HepG2 (cell line): ENCODE data around the gene TRPC4. TPM values are rescaled to one million over a fixed set of nuclear protein-coding genes. Genes with fewer than 3 reads are reported as not detected.

Source experiments
- ATAC-seq: fragments of 200-7000 bp; cut with Tn5 transposase; 3 replicates; pipeline ENCODE4 v1.9.1; 2020; ENCODE audit warnings: mild to moderate bottlenecking, moderate library complexity
- BruUV-seq: library from RNA; stranded (reverse); fragments of 400-500 nt; replicated peaks from 2 replicates; lab custom pipeline; 2021; lab: Mats Ljungman, UMichigan
- CTCF ChIA-PET: fragments of 300-600 bp; formaldehyde crosslinking; extraction: SDS; loops from one replicate; lab custom pipeline; 2021; ENCODE audit warnings: low total read pairs, inconsistent platforms, low intra/inter-chr PET ratio; lab: Yijun Ruan, JAX
- POLR2A ChIA-PET: fragments of 350-600 bp; sonication (Branson Sonifier 250); formaldehyde crosslinking; loops from one replicate; lab custom pipeline; 2020; ENCODE audit warnings: antibody characterized with exemption, inconsistent platforms; lab: Yijun Ruan, JAX
- DNase-seq: peaks from one replicate; pipeline ENCODE4 v3.0.0-alpha.2; 2015; ENCODE audit warnings: low spot score
- FAIRE-seq: peaks from 3 replicates; lab custom pipeline; 2011; peaks lifted over from hg19 to GRCh38; lab: Jason Lieb, UNC
- H2AFZ ChIP-seq: one replicate; pipeline ENCODE4 v1.6.1; 2011; ENCODE audit warnings: low read length, inconsistent platforms
- H3K27ac ChIP-seq: fragments of 300-600 bp; 3 replicates; pipeline ENCODE4 v1.8.0; 2011; ENCODE audit warnings: mixed run types, mild to moderate bottlenecking, mixed read lengths, low read length, inconsistent platforms; ENCODE audit not compliant: insufficient read depth; ENCODE audit errors: extremely low read length
- H3K27me3 ChIP-seq, 2 experiments: fragments of 200-600 bp in 1 of 2; 2 replicates in 1 of 2; 3 replicates in 1 of 2; pipeline versions ENCODE4 v1.6.0 to v1.8.0; 2011; ENCODE audit warnings: low read length in 2 of 2, mild to moderate bottlenecking in 2 of 2, moderate library complexity in 2 of 2, inconsistent platforms in 1 of 2; ENCODE audit not compliant: insufficient read depth in 2 of 2, control insufficient read depth in 1 of 2
- H3K36me3 ChIP-seq, 2 experiments: fragments of 200-600 bp in 1 of 2; replicated peaks in 1 of 2; 2 replicates in 1 of 2; 3 replicates in 1 of 2; pipeline versions ENCODE4 v1.5.1 to v1.8.0; 2011; ENCODE audit warnings: low read length in 2 of 2, inconsistent platforms in 1 of 2; ENCODE audit not compliant: insufficient read depth in 2 of 2, control insufficient read depth in 1 of 2
- H3K4me1 ChIP-seq: 2 replicates; pipeline ENCODE4 v1.5.1; 2012; ENCODE audit warnings: low read length, inconsistent platforms; ENCODE audit not compliant: insufficient read depth
- H3K4me2 ChIP-seq: 2 replicates; pipeline ENCODE4 v1.6.0; 2011; ENCODE audit warnings: low read depth, low read length, inconsistent platforms
- H3K4me3 ChIP-seq, 3 experiments: fragments of 200-600 bp in 1 of 3; sonication (generic), shearing (Covaris generic) in 1 of 3; replicated peaks in 1 of 3; 2 replicates each; pipeline ENCODE4 v1.5.1; 2011 to 2016; ENCODE audit warnings: low read length in 3 of 3, inconsistent platforms in 2 of 3, low read depth in 2 of 3, mild to moderate bottlenecking in 2 of 3, control low read depth in 1 of 3, mixed read lengths in 1 of 3; ENCODE audit not compliant: insufficient read depth in 1 of 3
- H3K79me2 ChIP-seq: one replicate; pipeline ENCODE4 v1.6.1; 2011; ENCODE audit warnings: low read length, inconsistent platforms; ENCODE audit not compliant: insufficient read depth
- H3K9ac ChIP-seq: 2 replicates; pipeline ENCODE4 v1.6.0; 2011; ENCODE audit warnings: mild to moderate bottlenecking, low read depth, low read length, inconsistent platforms; ENCODE audit not compliant: insufficient read depth
- H3K9me3 ChIP-seq: 2 replicates; pipeline ENCODE4 v1.5.1; 2012; ENCODE audit warnings: mild to moderate bottlenecking, low read length
- H4K20me1 ChIP-seq: 2 replicates; pipeline ENCODE4 v1.6.0; 2011; ENCODE audit warnings: inconsistent platforms, mild to moderate bottlenecking, low read length, moderate library complexity; ENCODE audit not compliant: insufficient read depth
- AHR ChIP-seq: IDR thresholded peaks from 2 replicates; pipeline ENCODE4 v1.6.1; 2018; ENCODE audit warnings: missing genetic modification reagents, missing compliant biosample characterization
- SP2 ChIP-seq: sonication (generic); formaldehyde crosslinking; IDR thresholded peaks from 2 replicates; pipeline ENCODE4 v1.5.1; 2020; ENCODE audit warnings: mild to moderate bottlenecking, missing genetic modification reagents
- STAG1 ChIP-seq: sonication (generic); formaldehyde crosslinking; IDR thresholded peaks from 2 replicates; pipeline ENCODE4 v1.4.0; 2020; ENCODE audit warnings: missing genetic modification reagents
- ZFP62 ChIP-seq: sonication (generic); formaldehyde crosslinking; IDR thresholded peaks from 2 replicates; pipeline ENCODE4 v1.4.0; 2020; ENCODE audit warnings: missing genetic modification reagents
- ZNF780A ChIP-seq: sonication (generic); formaldehyde crosslinking; IDR thresholded peaks from 2 replicates; pipeline ENCODE4 v1.8.0; 2022; ENCODE audit warnings: mild to moderate bottlenecking, missing genetic modification reagents, moderate library complexity
- WGBS: methylation state at CpG from one replicate; pipeline ENCODE4 v1.1.6; 2017; ENCODE audit warnings: low lambda C conversion rate; 5-methylcytosine and 5-hydroxymethylcytosine counted together
- in situ Hi-C: cut with HindIII; loops from 2 replicates; pipeline ENCODE4 v1.10.0; 2017; ENCODE audit warnings: low pct_unique_long_range_greater_than_20kb; ENCODE audit not compliant: extremely low pct_ligation_motif_present
- intact Hi-C: fragments of 100-400 bp; cut with micrococcal nuclease; formaldehyde crosslinking; loops from one replicate; pipeline ENCODE4 v1.10.0; 2022; ENCODE audit not compliant: unreplicated experiment
- polyA plus RNA-seq, 8 experiments: library from polyadenylated mRNA; depleted of rRNA in 3 of 8; stranded (reverse) in 7 of 8; unstranded in 1 of 8; fragments of >200 nt; fragmentation: Illumina TruSeq in 4 of 8; extraction: Trizol in 4 of 8; gene quantifications; 2 replicates each; pipeline versions ENCODE4 v1.2.1 to v1.2.3, GENCODE V29; 2011 to 2016; ENCODE audit warnings: low read depth in 4 of 8, missing spikeins in 1 of 8, mixed read lengths in 1 of 8; ENCODE audit not compliant: insufficient read depth in 1 of 8
- total RNA-seq, 5 experiments: library from RNA; depleted of rRNA; stranded (reverse); fragments of >200 nt; fragmentation: Illumina TruSeq; extraction: Trizol; gene quantifications; 2 replicates each; pipeline ENCODE4 v1.2.3, GENCODE V29; 2016; ENCODE audit warnings: low read depth in 1 of 5
- TF ChIP-seq, protein P1 (sequence below): sonication (generic); formaldehyde crosslinking; IDR thresholded peaks from 2 replicates; pipeline ENCODE4 v1.4.0; 2020; ENCODE audit warnings: mild to moderate bottlenecking, missing genetic modification reagents

The TRPC4 gene
- total and polyA plus RNA-seq, 2 of the 13 experiments (the other 11 are each of a cell fraction or from before 2014, with no cell fraction given), result not detected

DNA sequence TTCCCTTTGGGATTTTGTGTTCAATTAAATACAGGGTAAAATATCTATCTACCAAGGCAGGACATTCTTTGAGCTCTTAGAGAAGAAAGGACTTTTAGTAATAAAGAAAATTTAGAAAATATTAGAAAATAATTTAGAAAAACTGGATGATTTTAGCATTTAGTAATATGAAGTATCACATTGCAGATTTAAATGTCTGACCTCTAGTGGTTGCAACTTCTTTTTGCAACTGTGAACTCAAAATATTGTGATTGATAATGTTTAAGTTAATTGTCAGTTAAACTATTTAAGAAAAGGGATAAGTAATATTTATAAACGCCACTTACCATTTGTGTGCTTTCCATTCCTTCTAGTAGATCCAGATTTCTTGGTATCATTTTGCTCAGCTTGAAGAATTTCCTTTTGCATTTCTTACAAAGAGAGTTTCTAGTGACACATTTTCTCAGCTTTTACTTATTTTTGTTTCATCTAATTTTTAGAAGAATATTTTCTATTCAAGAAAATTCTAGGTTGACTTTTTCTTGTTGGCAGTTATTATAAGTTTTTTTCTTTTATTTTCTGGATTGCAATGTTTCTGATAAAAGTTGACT is 260.7 kb downstream of the TRPC4 start:
- ATAC-seq (no peak), DNase-seq (no peak), FAIRE-seq (no peak)
- CTCF ChIA-PET, result no interaction called here
- no peak overlapping the region for H3K27ac ChIP-seq
- no peaks in the 10 kb centered on the region for H3K9me3 ChIP-seq
- H2AFZ ChIP-seq, result no peak overlapping the region
- 0% methylated on average over 1 of the region's 1 CpG for WGBS
- POLR2A ChIA-PET, result no interaction called here
- H3K4me1 ChIP-seq, result no peaks in the 10 kb centered on the region
- no peaks in the 10 kb centered on the region for H4K20me1 ChIP-seq
- no peaks in the 10 kb centered on the region for H3K27me3 ChIP-seq
- no peak overlapping the region for H3K9ac ChIP-seq
- in situ Hi-C loops, result loop anchor here (10.0 kb wide), 1 partner anchor 504 kb away; the partner anchor contains the start of gene CSNK1A1L
- no peak overlapping the region for H3K4me3 ChIP-seq
- intact Hi-C loops, result loop anchor here (1.0 kb wide), 1 partner anchor 500 kb away; no protein-coding TSS in a partner anchor
- no TSS peak for BruUV-seq
- TF ChIP-seq AHR (CRISPR knock-in tag) (no peak), ZNF780A (CRISPR knock-in tag) (no peak), ZFP62 (no peak), SP2 (CRISPR knock-in tag) (no peak)
- TF ChIP-seq, all 625 proteins: peak for 0
- Histone ChIP-seq H3K79me2 (no peaks in the 10 kb centered on the region), H3K4me2 (no peak overlapping the region), H3K36me3 (no peaks in the 10 kb centered on the region)

DNA sequence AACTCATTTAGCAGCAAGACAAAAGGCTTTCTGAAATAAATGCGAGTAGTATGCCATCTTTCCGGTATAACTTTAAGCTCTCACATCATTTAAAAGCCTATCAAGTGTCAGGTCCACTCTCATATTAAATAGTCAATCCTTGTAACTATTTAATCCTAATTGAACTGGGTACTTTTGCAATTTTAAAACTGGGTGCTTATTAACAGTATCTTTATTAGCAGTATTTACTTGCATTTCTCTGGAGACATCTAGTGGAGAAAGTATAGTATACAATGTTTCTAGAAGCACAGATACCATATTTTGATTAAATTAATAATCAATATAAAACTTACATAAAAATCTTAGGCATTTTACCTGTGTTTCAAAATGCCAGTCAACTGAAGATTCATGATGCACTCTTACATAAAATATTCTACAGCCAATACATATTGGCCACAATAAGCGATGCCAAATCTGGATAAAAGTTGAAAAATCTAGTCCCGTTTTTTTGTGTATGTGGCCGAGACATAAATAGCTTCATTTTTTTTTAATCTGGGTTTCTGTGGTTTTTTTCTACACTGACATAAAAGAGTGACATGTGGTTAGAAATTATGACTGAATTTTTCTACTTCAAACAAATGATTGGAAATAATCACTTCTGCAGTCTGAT is 266.7 kb downstream of the TRPC4 start:
- no peak overlapping the region for H3K9ac ChIP-seq
- POLR2A ChIA-PET, result no interaction called here
- no peaks in the 10 kb centered on the region for H3K9me3 ChIP-seq
- 28% methylated on average over 5 of the region's 5 CpGs for WGBS
- FAIRE-seq, result no peak
- no TSS peak for BruUV-seq
- H2AFZ ChIP-seq, result no peak overlapping the region
- intact Hi-C loops, result loop anchor here (1.0 to 5.0 kb wide), 2 partner anchors 296 to 494 kb away; no protein-coding TSS in a partner anchor
- H3K4me1 ChIP-seq, result no peaks in the 10 kb centered on the region
- DNase-seq, result peak; percentile 5
- H3K4me3 ChIP-seq, result no peak overlapping the region
- no peaks in the 10 kb centered on the region for H3K27me3 ChIP-seq
- no peak overlapping the region for H3K27ac ChIP-seq
- H3K79me2 ChIP-seq, result no peaks in the 10 kb centered on the region
- H3K36me3 ChIP-seq, result no peaks in the 10 kb centered on the region
- ATAC-seq, result no peak
- CTCF ChIA-PET, result interaction anchor here (0.8 kb wide), 1 partner anchor 494 kb away, joined by 3 read pairs; no protein-coding TSS in a partner anchor
- in situ Hi-C loops, result loop anchor here (10.0 kb wide), 1 partner anchor 498 kb away; the partner anchor contains the start of gene CSNK1A1L
- no peaks in the 10 kb centered on the region for H4K20me1 ChIP-seq
- no peak overlapping the region for H3K4me2 ChIP-seq
- TF ChIP-seq, protein P1, sequence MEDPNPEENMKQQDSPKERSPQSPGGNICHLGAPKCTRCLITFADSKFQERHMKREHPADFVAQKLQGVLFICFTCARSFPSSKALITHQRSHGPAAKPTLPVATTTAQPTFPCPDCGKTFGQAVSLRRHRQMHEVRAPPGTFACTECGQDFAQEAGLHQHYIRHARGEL (CRISPR knock-in tag), result no peak
- TF ChIP-seq STAG1 (CRISPR knock-in tag), result peak; percentile 39; the same call in 1 of the 2 replicates
